Psoas muscle (tissue), 8 donors: Measurements from ENCODE around the gene ETFRF1. TPM values are rescaled to one million over a fixed set of nuclear protein-coding genes. Genes with fewer than 3 reads are reported as not detected.

ENCODE experiments used
- ATAC-seq, 4 donors: fragments of 200-7000 bp; cut with Tn5 transposase; one replicate each; pipeline ENCODE4 v1.9.1; 2020; ENCODE audit warnings: moderate library complexity in 3 of 4, mild to moderate bottlenecking in 2 of 4
- DNase-seq, 2 donors: peaks; one replicate each; pipeline ENCODE4 v3.0.0-alpha.2; 2020
- H3K27ac ChIP-seq: fragments of 200-600 bp; one replicate; pipeline ENCODE4 v1.8.0; 2022
- H3K27me3 ChIP-seq, 3 donors: fragments of 200-600 bp in 1 of 3; one replicate each; pipeline versions ENCODE4 v1.6.1 to v1.8.0; 2013 to 2022; ENCODE audit warnings: low read length in 2 of 3, mild to moderate bottlenecking in 2 of 3, moderate library complexity in 1 of 3; ENCODE audit not compliant: insufficient read depth in 3 of 3
- H3K36me3 ChIP-seq, 2 donors: fragments of 200-600 bp in 1 of 2; one replicate each; pipeline versions ENCODE4 v1.6.1 to v1.8.0; 2013 to 2022; ENCODE audit warnings: low read depth in 1 of 2, mild to moderate bottlenecking in 1 of 2, moderate library complexity in 1 of 2; ENCODE audit not compliant: insufficient read depth in 1 of 2
- H3K4me1 ChIP-seq: fragments of 200-600 bp; one replicate; pipeline ENCODE4 v1.8.0; 2022
- H3K4me3 ChIP-seq: fragments of 200-600 bp; one replicate; pipeline ENCODE4 v1.8.0; 2022; ENCODE audit warnings: mild to moderate bottlenecking
- H3K9me3 ChIP-seq: fragments of 200-600 bp; one replicate; pipeline ENCODE4 v1.8.0; 2022
- WGBS, 3 donors: extraction: QIAGEN DNeasy Blood & Tissue Kit; methylation state at CpG; one replicate each; pipeline versions ENCODE4 v1.1.6 to v1.1.7; 2013; 5-methylcytosine and 5-hydroxymethylcytosine counted together
- intact Hi-C, 2 donors: fragments of 100-400 bp; cut with DNase I; formaldehyde crosslinking; loops; one replicate each; pipeline versions ENCODE4 v1.11.0 to v1.14.2; 2022
- polyA plus RNA-seq, 3 donors: library from polyadenylated mRNA; stranded (reverse); fragments of 200-250 nt; gene quantifications; one replicate each; pipeline ENCODE4 v1.2.3, GENCODE V29; 2013
- total RNA-seq, 4 donors: library from RNA; stranded (reverse); fragmentation: NEBNext Ultra II Directional in 2 of 4; extraction: Animal tissue kit (Norgen Biotek cat#: 25700) in 2 of 4; gene quantifications; one replicate each; pipeline versions ENCODE4 v1.2.1 to v1.2.4, GENCODE V29; 2021 to 2023
- TF ChIP-seq, protein P1 (sequence below): fragments of 200-600 bp; IDR thresholded peaks from one replicate; pipeline ENCODE4 v1.8.0; 2022; ENCODE audit warnings: antibody characterized with exemption
- donor health status: healthy with polysubstance abuse.
- donor health status: DM: no; HTN: no; CAD: no; lungs with moderate emphysema.
- donor health status: Bipolar disorder and iron deficiency.
- donor health status: healthy.
- donor health status: DM: yes; HTN: yes; CAD: no.
- donor health status: DM: no; HTN: no; CAD: no.
- donor health status: DM: no; HTN: no; CAD: no.
- donor health status: DM: yes; HTN: yes; CAD: no.

The ETFRF1 gene
- total and polyA plus RNA-seq, 7 donors: 27.2 to 73.0 (median 56.5) TPM

DNA sequence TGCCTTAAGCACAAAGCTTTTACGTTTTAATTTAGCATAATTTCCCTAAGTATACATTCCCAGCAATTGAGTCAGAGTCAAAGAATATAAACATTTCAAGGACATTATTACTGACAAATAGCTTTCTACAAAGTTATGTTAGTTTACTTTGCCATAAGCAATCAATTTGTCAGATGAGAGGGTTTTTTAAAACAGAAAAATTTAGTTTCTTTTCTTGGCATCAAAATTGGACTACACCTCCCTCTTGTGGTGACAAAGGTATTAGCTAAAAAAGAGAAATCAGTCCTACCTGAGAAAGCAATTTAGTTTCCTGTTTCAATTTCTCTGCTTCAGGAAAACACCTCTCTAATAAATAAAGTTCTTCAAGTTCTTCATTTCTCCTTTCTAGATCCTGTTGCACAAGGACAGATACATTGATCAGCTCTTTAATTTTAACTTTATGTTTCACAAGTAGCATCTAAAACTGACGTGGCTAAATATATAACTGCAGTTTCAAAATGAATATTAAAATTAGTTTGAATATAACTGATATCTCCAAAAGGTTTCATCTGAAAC lies 39.9 kb upstream of the ETFRF1 start:
- DNase-seq: no peak
- TF ChIP-seq, protein P1, sequence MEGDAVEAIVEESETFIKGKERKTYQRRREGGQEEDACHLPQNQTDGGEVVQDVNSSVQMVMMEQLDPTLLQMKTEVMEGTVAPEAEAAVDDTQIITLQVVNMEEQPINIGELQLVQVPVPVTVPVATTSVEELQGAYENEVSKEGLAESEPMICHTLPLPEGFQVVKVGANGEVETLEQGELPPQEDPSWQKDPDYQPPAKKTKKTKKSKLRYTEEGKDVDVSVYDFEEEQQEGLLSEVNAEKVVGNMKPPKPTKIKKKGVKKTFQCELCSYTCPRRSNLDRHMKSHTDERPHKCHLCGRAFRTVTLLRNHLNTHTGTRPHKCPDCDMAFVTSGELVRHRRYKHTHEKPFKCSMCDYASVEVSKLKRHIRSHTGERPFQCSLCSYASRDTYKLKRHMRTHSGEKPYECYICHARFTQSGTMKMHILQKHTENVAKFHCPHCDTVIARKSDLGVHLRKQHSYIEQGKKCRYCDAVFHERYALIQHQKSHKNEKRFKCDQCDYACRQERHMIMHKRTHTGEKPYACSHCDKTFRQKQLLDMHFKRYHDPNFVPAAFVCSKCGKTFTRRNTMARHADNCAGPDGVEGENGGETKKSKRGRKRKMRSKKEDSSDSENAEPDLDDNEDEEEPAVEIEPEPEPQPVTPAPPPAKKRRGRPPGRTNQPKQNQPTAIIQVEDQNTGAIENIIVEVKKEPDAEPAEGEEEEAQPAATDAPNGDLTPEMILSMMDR: peak; percentile 48
- intact Hi-C loops: no loop called here
- no peak for ATAC-seq
- H3K4me1 ChIP-seq: no peaks in the 10 kb centered on the region
- H3K4me3 ChIP-seq: no peak overlapping the region
- H3K27me3 ChIP-seq: no peaks in the 10 kb centered on the region
- no peaks in the 10 kb centered on the region for H3K36me3 ChIP-seq
- WGBS, 3 donors: 79 to 93% (median 79%) methylated on average over 2 of the region's 2 CpGs
- no peak overlapping the region for H3K27ac ChIP-seq
- no peaks in the 10 kb centered on the region for H3K9me3 ChIP-seq

- Histone ChIP-seq H3K4me1 (no peaks in the 10 kb centered on the region), H3K4me3 (no peak overlapping the region), H3K27me3 (no peaks in the 10 kb centered on the region), H3K36me3 (no peaks in the 10 kb centered on the region), H3K27ac (no peak overlapping the region), H3K9me3 (no peaks in the 10 kb centered on the region)
- intact Hi-C loops: no loop called here
- TF ChIP-seq, protein P1: no peak
- WGBS, 3 donors: 94 to 95% (median 94%) methylated on average over 4 of the region's 4 CpGs
- ATAC-seq (no peak), DNase-seq (no peak)
These were observed 39.0 kb upstream of the ETFRF1 start for GRCh38 chr12:25156061-25156460.

GRCh38 chr12:25162866-25163265 lies 32.2 kb upstream of the ETFRF1 start:
- no peaks in the 10 kb centered on the region for H3K9me3 ChIP-seq
- no peak overlapping the region for H3K4me3 ChIP-seq
- intact Hi-C loops: no loop called here
- ATAC-seq (no peak), DNase-seq (no peak)
- H3K27ac ChIP-seq: no peak overlapping the region
- no peaks in the 10 kb centered on the region for H3K4me1 ChIP-seq
- TF ChIP-seq, protein P1: no peak
- no peaks in the 10 kb centered on the region for H3K27me3 ChIP-seq
- H3K36me3 ChIP-seq: no peaks in the 10 kb centered on the region
- WGBS, 3 donors: 94 to 98% (median 96%) methylated on average over 6 of the region's 6 CpGs

GRCh38 chr12:25182765-25183164 lies 12.3 kb upstream of the ETFRF1 start:
- ATAC-seq: no peak
- TF ChIP-seq, protein P1: no peak
- no peak overlapping the region for H3K4me3 ChIP-seq
- no peaks in the 10 kb centered on the region for H3K9me3 ChIP-seq
- no peak overlapping the region for H3K27ac ChIP-seq
- 66 to 70% (median 69%) methylated on average over 3 of the region's 3 CpGs for WGBS, 3 donors
- H3K4me1 ChIP-seq: no peaks in the 10 kb centered on the region
- intact Hi-C loops: no loop called here
- H3K27me3 ChIP-seq: peaks cover 0 to 2% (median 0%) of the 10 kb centered on the region in 3 donors
- DNase-seq: no peak
- no peaks in the 10 kb centered on the region for H3K36me3 ChIP-seq

DNA sequence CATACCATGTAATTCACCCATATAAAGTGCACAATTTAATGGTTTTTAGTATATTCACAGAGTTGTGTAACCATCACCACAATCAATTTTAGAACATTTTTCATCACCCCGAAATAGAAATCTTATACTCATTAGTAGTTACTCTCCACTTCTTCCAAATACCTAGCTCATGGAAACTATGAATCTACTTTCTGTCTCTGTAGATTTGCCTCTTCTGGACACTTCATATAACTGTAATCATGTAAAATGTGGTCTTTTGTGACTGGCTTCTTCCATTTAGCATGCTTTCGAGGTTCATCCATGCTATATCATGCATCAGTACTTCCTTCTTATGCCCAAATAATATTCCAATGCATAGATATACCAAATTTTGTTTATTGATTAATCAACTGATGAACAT lies 10.9 kb upstream of the ETFRF1 start:
- intact Hi-C loops: no loop called here
- ATAC-seq (no peak), DNase-seq (no peak)
- Histone ChIP-seq H3K36me3 (no peaks in the 10 kb centered on the region), H3K4me1 (no peaks in the 10 kb centered on the region), H3K9me3 (no peaks in the 10 kb centered on the region), H3K27ac (no peak overlapping the region), H3K4me3 (no peak overlapping the region), H3K27me3 (peaks cover 0 to 2% (median 0%) of the 10 kb centered on the region in 3 donors)
- TF ChIP-seq, protein P1: no peak
- 43 to 85% (median 69%) methylated on average over 2 of the region's 2 CpGs for WGBS, 3 donors
